HL-60 (cell line): Measurements from ENCODE around the gene OR4D1.

Experiments
- POLR2AphosphoS5 ChIP-seq: IDR thresholded peaks from 2 replicates; pipeline ENCODE4 v1.6.1; 2012; ENCODE audit warnings: low read depth
- SPI1 ChIP-seq: IDR thresholded peaks from 2 replicates; pipeline ENCODE4 v1.6.1; 2012; ENCODE audit warnings: low read depth, mild to moderate bottlenecking, borderline replicate concordance
- TF ChIP-seq, protein P1 (sequence below): IDR thresholded peaks from one replicate; pipeline ENCODE4 v1.5.1; 2011; ENCODE audit warnings: low read length, control low read depth, inconsistent platforms; ENCODE audit not compliant: insufficient read depth
- TF ChIP-seq, protein P2 (sequence below): IDR thresholded peaks from 2 replicates; pipeline ENCODE4 v1.6.1; 2012; ENCODE audit warnings: low read depth; ENCODE audit not compliant: insufficient replicate concordance

DNA sequence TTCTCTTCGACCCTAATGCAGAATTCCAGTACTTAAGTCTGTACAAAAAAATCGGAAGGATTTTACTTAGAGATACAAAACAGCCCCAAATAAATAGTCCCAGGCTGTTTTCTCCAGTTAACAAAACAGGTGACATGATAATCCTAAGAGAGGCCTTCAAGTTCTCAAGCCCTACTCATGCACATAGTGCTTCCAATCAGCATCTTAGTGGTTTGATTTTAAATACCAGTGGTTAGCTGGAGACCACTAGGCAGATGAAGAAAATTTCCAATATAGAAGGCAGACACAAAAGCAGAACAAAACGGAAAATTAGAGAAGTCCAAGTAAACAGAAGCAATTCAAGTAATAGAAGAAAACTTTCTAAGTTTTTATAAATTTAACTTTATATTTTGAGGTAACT is 13.4 kb downstream of the OR4D1 start:
- TF ChIP-seq, protein P1, sequence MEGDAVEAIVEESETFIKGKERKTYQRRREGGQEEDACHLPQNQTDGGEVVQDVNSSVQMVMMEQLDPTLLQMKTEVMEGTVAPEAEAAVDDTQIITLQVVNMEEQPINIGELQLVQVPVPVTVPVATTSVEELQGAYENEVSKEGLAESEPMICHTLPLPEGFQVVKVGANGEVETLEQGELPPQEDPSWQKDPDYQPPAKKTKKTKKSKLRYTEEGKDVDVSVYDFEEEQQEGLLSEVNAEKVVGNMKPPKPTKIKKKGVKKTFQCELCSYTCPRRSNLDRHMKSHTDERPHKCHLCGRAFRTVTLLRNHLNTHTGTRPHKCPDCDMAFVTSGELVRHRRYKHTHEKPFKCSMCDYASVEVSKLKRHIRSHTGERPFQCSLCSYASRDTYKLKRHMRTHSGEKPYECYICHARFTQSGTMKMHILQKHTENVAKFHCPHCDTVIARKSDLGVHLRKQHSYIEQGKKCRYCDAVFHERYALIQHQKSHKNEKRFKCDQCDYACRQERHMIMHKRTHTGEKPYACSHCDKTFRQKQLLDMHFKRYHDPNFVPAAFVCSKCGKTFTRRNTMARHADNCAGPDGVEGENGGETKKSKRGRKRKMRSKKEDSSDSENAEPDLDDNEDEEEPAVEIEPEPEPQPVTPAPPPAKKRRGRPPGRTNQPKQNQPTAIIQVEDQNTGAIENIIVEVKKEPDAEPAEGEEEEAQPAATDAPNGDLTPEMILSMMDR = no peak
- TF ChIP-seq SPI1 (no peak), POLR2AphosphoS5 (no peak)
- TF ChIP-seq, protein P2, sequence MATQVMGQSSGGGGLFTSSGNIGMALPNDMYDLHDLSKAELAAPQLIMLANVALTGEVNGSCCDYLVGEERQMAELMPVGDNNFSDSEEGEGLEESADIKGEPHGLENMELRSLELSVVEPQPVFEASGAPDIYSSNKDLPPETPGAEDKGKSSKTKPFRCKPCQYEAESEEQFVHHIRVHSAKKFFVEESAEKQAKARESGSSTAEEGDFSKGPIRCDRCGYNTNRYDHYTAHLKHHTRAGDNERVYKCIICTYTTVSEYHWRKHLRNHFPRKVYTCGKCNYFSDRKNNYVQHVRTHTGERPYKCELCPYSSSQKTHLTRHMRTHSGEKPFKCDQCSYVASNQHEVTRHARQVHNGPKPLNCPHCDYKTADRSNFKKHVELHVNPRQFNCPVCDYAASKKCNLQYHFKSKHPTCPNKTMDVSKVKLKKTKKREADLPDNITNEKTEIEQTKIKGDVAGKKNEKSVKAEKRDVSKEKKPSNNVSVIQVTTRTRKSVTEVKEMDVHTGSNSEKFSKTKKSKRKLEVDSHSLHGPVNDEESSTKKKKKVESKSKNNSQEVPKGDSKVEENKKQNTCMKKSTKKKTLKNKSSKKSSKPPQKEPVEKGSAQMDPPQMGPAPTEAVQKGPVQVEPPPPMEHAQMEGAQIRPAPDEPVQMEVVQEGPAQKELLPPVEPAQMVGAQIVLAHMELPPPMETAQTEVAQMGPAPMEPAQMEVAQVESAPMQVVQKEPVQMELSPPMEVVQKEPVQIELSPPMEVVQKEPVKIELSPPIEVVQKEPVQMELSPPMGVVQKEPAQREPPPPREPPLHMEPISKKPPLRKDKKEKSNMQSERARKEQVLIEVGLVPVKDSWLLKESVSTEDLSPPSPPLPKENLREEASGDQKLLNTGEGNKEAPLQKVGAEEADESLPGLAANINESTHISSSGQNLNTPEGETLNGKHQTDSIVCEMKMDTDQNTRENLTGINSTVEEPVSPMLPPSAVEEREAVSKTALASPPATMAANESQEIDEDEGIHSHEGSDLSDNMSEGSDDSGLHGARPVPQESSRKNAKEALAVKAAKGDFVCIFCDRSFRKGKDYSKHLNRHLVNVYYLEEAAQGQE = no peak
